Chondrocyte (in vitro differentiated cells): Measurements from ENCODE around the gene NPAT. TPM values are rescaled to one million over a fixed set of nuclear protein-coding genes. Genes with fewer than 3 reads are reported as not detected.

Experiments used
- DNase-seq: peaks from one replicate; pipeline ENCODE4 v3.0.0; 2021; ENCODE audit warnings: mixed read lengths, low spot score
- H3K27ac Mint-ChIP-seq: one replicate; pipeline ENCODE4 v1.8.0; 2021; ENCODE audit warnings: mild to moderate bottlenecking, moderate library complexity, mixed read lengths; ENCODE audit not compliant: unreplicated experiment
- H3K27me3 Mint-ChIP-seq: 2 replicates; pipeline ENCODE4 v1.8.0; 2021; ENCODE audit warnings: low read depth, mixed read lengths
- H3K36me3 Mint-ChIP-seq: 2 replicates; pipeline ENCODE4 v1.8.0; 2021; ENCODE audit warnings: low read depth, mixed read lengths
- H3K4me1 Mint-ChIP-seq: 2 replicates; pipeline ENCODE4 v1.8.0; 2021; ENCODE audit warnings: low read depth, mild to moderate bottlenecking, mixed read lengths
- H3K4me3 Mint-ChIP-seq: one replicate; pipeline ENCODE4 v1.8.0; 2021; ENCODE audit warnings: mild to moderate bottlenecking, moderate library complexity, mixed read lengths; ENCODE audit not compliant: unreplicated experiment
- H3K9me3 Mint-ChIP-seq: 2 replicates; pipeline ENCODE4 v1.8.0; 2021; ENCODE audit warnings: low read depth, mixed read lengths
- CTCF ChIP-seq: fragments of 200-600 bp; sonication (generic); IDR thresholded peaks from 2 replicates; pipeline ENCODE4 v1.5.0; 2021; ENCODE audit warnings: antibody characterized with exemption, mild to moderate bottlenecking, moderate library complexity
- total RNA-seq: library from RNA; stranded (reverse); gene quantifications from 3 replicates; pipeline ENCODE4 v1.2.1, GENCODE V29; 2021

Gene NPAT
- total RNA-seq, 1 donor from 2014 or later, result 9.7 TPM

GRCh38 chr11:108220721-108221336 is 1.6 kb downstream of the NPAT start:
- H3K9me3 Mint-ChIP-seq, result no peaks in the 10 kb centered on the region
- peaks cover 29% of the 10 kb centered on the region for H3K4me1 Mint-ChIP-seq
- TF ChIP-seq CTCF, result peak; percentile 33
- no peak for DNase-seq
- no peak overlapping the region for H3K27ac Mint-ChIP-seq
- H3K4me3 Mint-ChIP-seq, result peak overlapping the region; percentile 95
- no peaks in the 10 kb centered on the region for H3K27me3 Mint-ChIP-seq
- H3K36me3 Mint-ChIP-seq, result no peaks in the 10 kb centered on the region

GRCh38 chr11:108218912-108219783 is 3.3 kb downstream of the NPAT start:
- TF ChIP-seq CTCF, result no peak
- Mint-ChIP-seq H3K4me3 (no peak overlapping the region), H3K9me3 (no peaks in the 10 kb centered on the region), H3K27ac (no peak overlapping the region), H3K36me3 (no peaks in the 10 kb centered on the region), H3K27me3 (no peaks in the 10 kb centered on the region), H3K4me1 (peaks cover 29% of the 10 kb centered on the region)
- no peak for DNase-seq

GRCh38 chr11:108218455-108218854 is 4.0 kb downstream of the NPAT start:
- H3K27ac Mint-ChIP-seq, result no peak overlapping the region
- no peak for DNase-seq
- H3K4me1 Mint-ChIP-seq, result peaks cover 29% of the 10 kb centered on the region
- H3K36me3 Mint-ChIP-seq, result no peaks in the 10 kb centered on the region
- H3K9me3 Mint-ChIP-seq, result no peaks in the 10 kb centered on the region
- no peaks in the 10 kb centered on the region for H3K27me3 Mint-ChIP-seq
- H3K4me3 Mint-ChIP-seq, result no peak overlapping the region
- no peak for TF ChIP-seq CTCF

GRCh38 chr11:108216988-108217387 is 5.5 kb downstream of the NPAT start:
- Mint-ChIP-seq H3K9me3 (no peaks in the 10 kb centered on the region), H3K4me1 (peaks cover 29% of the 10 kb centered on the region), H3K27me3 (no peaks in the 10 kb centered on the region), H3K27ac (no peak overlapping the region), H3K36me3 (no peaks in the 10 kb centered on the region), H3K4me3 (no peak overlapping the region)
- no peak for TF ChIP-seq CTCF
- DNase-seq, result no peak

- Mint-ChIP-seq H3K27me3 (no peaks in the 10 kb centered on the region), H3K36me3 (peaks cover 11% of the 10 kb centered on the region), H3K4me1 (peaks cover 8% of the 10 kb centered on the region), H3K4me3 (no peak overlapping the region), H3K9me3 (peaks cover 2% of the 10 kb centered on the region), H3K27ac (no peak overlapping the region)
- TF ChIP-seq CTCF, result no peak
- DNase-seq, result no peak
These were observed 8.7 kb downstream of the NPAT start for GRCh38 chr11:108213784-108214183.
